Body of pancreas (tissue), 4 donors: ENCODE results near the gene S100A4.

ENCODE experiments used
- CTCF ChIP-seq, 7 experiments: fragments of 450-650 bp in 4 of 7; fragments of 200-600 bp in 3 of 7; sonication (generic) in 3 of 7; IDR thresholded peaks; one replicate each; pipeline ENCODE4 v1.5.1; 2016 to 2019; ENCODE audit warnings: antibody characterized with exemption in 7 of 7
- POLR2A ChIP-seq, 3 donors: fragments of 450-650 bp; IDR thresholded peaks; one replicate each; pipeline ENCODE4 v1.6.1; 2016; ENCODE audit warnings: antibody characterized with exemption in 3 of 3, mild to moderate bottlenecking in 2 of 3

- TF ChIP-seq POLR2A (IDR thresholded peaks at IDR 0.05) (no peak), CTCF (IDR thresholded peaks at IDR 0.05) (peak; percentile 57 to 91 (median 87))
Measured at GRCh38 chr1:153510984-153511410, 34.6 kb downstream of the S100A4 start.
